Stimulated activated naive CD8-positive, alpha-beta T cell treated with anti-CD3 and anti-CD28 coated beads, Interleukin-15, Interleukin-2, amounts not matched to agents 100 U/mL and 50 U/mL, for 24 hours (primary cell): Measurements from ENCODE around the gene CDC42BPG.
"Not testable (repeated sequence)": the region's sequence is repeated elsewhere in the genome, so short reads cannot be mapped to it uniquely, and the experiment has no call there.

Experiments used
- ATAC-seq: fragments of 150-1000 bp; cut with Tn5 transposase; one replicate; pipeline ENCODE4 v1.10.0; 2021
- DNase-seq: peaks from one replicate; pipeline ENCODE4 v3.0.0; 2021

The CDC42BPG gene

GRCh38 chr11:64834723-64835615, 9.5 kb downstream of the CDC42BPG start:
- ATAC-seq (no peak), DNase-seq (no peak)

GRCh38 chr11:64834031-64834722, 10.3 kb downstream of the CDC42BPG start:
- DNase-seq (no peak), ATAC-seq (no peak)

- DNase-seq (no peak), ATAC-seq (no peak)
Observed at GRCh38 chr11:64833509-64833908, 10.9 kb downstream of the CDC42BPG start.

- no peak for ATAC-seq
- DNase-seq = no peak
Observed at GRCh38 chr11:64833198-64833502, 11.3 kb downstream of the CDC42BPG start.

GRCh38 chr11:64832467-64833197, 11.8 kb downstream of the CDC42BPG start:
- DNase-seq = no peak
- no peak for ATAC-seq

- ATAC-seq (no peak), DNase-seq (no peak)
Observed at GRCh38 chr11:64831411-64831891, 13.0 kb downstream of the CDC42BPG start.

- no peak for ATAC-seq
- no peak for DNase-seq
Observed at GRCh38 chr11:64829536-64830251, 14.8 kb downstream of the CDC42BPG start.

GRCh38 chr11:64827451-64827839, 17.0 kb downstream of the CDC42BPG start:
- DNase-seq (no peak), ATAC-seq (no peak)

GRCh38 chr11:64826578-64827450, 17.6 kb downstream of the CDC42BPG start:
- no peak for ATAC-seq

GRCh38 chr11:64826062-64826461, 18.4 kb downstream of the CDC42BPG start:
- ATAC-seq (no peak), DNase-seq (no peak)

More at GRCh38 chr11:64826578-64827450, 17.6 kb downstream of the CDC42BPG start:
- DNase-seq = no peak

GRCh38 chr11:64823568-64824119, 20.8 kb downstream of the CDC42BPG start:
- DNase-seq = no peak
- ATAC-seq = no peak

- no peak for DNase-seq
- no peak for ATAC-seq
Observed at GRCh38 chr11:64817476-64817875, 27.0 kb downstream of the CDC42BPG start.

- not testable (repeated sequence) for DNase-seq, ATAC-seq
Observed at GRCh38 chr11:64815433-64815832, 29.0 kb downstream of the CDC42BPG start.

GRCh38 chr11:64814712-64815187, 29.7 kb downstream of the CDC42BPG start:
- DNase-seq (no peak), ATAC-seq (no peak)

GRCh38 chr11:64813826-64814225, 30.6 kb downstream of the CDC42BPG start:
- DNase-seq = no peak
- no peak for ATAC-seq

GRCh38 chr11:64810891-64811272, 33.6 kb downstream of the CDC42BPG start:
- no peak for DNase-seq

GRCh38 chr11:64810271-64810890, 34.1 kb downstream of the CDC42BPG start, which contains the start of gene MEN1:
TSS of gene MEN1 (minus strand) at chr11:64810551. CDS start at chr11:64810109, 442 bp downstream.
- DNase-seq (peak; percentile 87), ATAC-seq (peak; percentile 96)

More at GRCh38 chr11:64810891-64811272, 33.6 kb downstream of the CDC42BPG start:
- ATAC-seq = peak; percentile 7

GRCh38 chr11:64809781-64810241, 34.6 kb downstream of the CDC42BPG start:
- no peak for ATAC-seq
- DNase-seq = peak; percentile 37

- ATAC-seq = no peak
- DNase-seq = no peak
Observed at GRCh38 chr11:64805481-64805880, 39.0 kb downstream of the CDC42BPG start.
